Mesothelial cell of epicardium (in vitro differentiated cells): ENCODE data around the gene DNAH6. TPM values are rescaled to one million over a fixed set of nuclear protein-coding genes. Genes with fewer than 3 reads are reported as not detected.
A peak's percentile ranks its signal among the peaks of the same experiment; 100 is the strongest.

Experiments used
- DNase-seq, 2 experiments: peaks; one replicate each; pipeline ENCODE4 v3.0.0; 2021; ENCODE audit warnings: low spot score in 2 of 2; ENCODE audit not compliant: unreplicated experiment in 2 of 2
- H3K27ac Mint-ChIP-seq: 2 replicates; pipeline ENCODE4 v1.8.0; 2021; ENCODE audit warnings: mixed read lengths
- H3K27me3 Mint-ChIP-seq: 2 replicates; pipeline ENCODE4 v1.8.0; 2021; ENCODE audit warnings: low read depth, mixed read lengths
- H3K36me3 Mint-ChIP-seq: 2 replicates; pipeline ENCODE4 v1.8.0; 2021; ENCODE audit warnings: mixed read lengths
- H3K4me1 Mint-ChIP-seq: 2 replicates; pipeline ENCODE4 v1.8.0; 2021; ENCODE audit warnings: mixed read lengths
- H3K4me3 Mint-ChIP-seq: 2 replicates; pipeline ENCODE4 v1.8.0; 2021; ENCODE audit warnings: mild to moderate bottlenecking, moderate library complexity, mixed read lengths
- H3K9me3 Mint-ChIP-seq: 2 replicates; pipeline ENCODE4 v1.8.0; 2021; ENCODE audit warnings: mixed read lengths
- CTCF ChIP-seq: fragments of 200-600 bp; sonication (generic); IDR thresholded peaks from one replicate; pipeline ENCODE4 v1.5.0; 2021; ENCODE audit warnings: antibody characterized with exemption; ENCODE audit not compliant: unreplicated experiment
- total RNA-seq: library from RNA; stranded (reverse); gene quantifications from 3 replicates; pipeline ENCODE4 v1.2.1, GENCODE V29; 2021

DNAH6 gene
- total RNA-seq, 1 donor from 2014 or later = 0.54 TPM

- Mint-ChIP-seq H3K36me3 (no peaks in the 10 kb centered on the region), H3K9me3 (peaks cover 22% of the 10 kb centered on the region), H3K4me1 (no peaks in the 10 kb centered on the region), H3K27me3 (no peaks in the 10 kb centered on the region), H3K27ac (no peak overlapping the region), H3K4me3 (no peak overlapping the region)
- no peak for DNase-seq
- no peak for TF ChIP-seq CTCF
Observed at GRCh38 chr2:84613082-84613481, 96.8 kb downstream of the DNAH6 start.

DNA sequence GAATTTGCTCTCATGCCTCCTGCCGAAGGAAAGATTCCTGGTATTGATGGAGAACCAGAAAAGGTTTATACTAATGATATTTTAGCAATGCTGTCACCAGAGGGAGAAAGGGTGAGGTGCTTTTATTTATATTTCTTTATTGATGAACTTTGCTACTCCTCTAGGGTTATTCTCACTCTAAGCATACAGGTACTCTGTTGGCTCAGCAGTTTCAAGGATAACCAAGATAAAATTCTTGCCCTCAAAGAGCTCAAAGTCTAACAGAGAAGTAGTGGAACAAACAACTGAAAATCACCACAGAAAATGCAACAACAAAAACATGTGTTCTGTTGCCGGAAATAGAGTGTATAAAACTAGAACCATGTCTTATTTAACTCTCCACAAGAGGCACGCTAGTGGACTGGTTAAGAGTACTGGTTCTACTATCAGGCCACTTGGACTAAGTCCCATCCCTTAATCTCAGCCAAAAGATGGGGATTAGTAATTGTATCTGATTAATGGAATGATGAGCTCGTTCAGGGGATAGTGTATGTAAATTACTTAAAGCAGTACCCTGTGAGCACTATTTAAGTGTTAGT is 103.6 kb downstream of the DNAH6 start:
- no peak overlapping the region for H3K27ac Mint-ChIP-seq
- H3K27me3 Mint-ChIP-seq = no peaks in the 10 kb centered on the region
- no peaks in the 10 kb centered on the region for H3K36me3 Mint-ChIP-seq
- peaks cover 8% of the 10 kb centered on the region for H3K9me3 Mint-ChIP-seq
- no peak overlapping the region for H3K4me3 Mint-ChIP-seq
- no peak for TF ChIP-seq CTCF
- DNase-seq = no peak
- no peaks in the 10 kb centered on the region for H3K4me1 Mint-ChIP-seq

DNA sequence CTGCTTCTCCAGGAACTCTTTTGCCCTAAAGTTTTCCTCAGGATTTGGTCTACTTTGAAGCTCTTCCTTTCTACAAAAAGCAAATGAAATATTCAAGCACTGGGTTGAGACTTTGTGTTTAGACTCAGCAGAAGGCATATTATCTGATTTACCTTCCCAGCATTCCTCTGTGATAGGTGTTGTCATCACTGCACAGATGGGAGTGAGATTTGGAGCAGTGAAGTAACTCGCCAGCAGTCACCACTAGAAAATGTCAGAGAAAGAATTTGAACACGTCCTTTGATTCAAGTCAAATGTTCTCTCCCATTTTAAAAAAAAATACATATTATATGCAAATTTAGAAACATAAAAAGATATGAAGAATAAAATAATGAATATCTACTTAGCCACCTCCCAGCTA is 112.2 kb downstream of the DNAH6 start:
- Mint-ChIP-seq H3K4me1 (peaks cover 2% of the 10 kb centered on the region), H3K27ac (no peak overlapping the region), H3K4me3 (no peak overlapping the region), H3K36me3 (no peaks in the 10 kb centered on the region), H3K27me3 (peaks cover 13% of the 10 kb centered on the region), H3K9me3 (no peaks in the 10 kb centered on the region)
- DNase-seq = no peak
- TF ChIP-seq CTCF = no peak

DNA sequence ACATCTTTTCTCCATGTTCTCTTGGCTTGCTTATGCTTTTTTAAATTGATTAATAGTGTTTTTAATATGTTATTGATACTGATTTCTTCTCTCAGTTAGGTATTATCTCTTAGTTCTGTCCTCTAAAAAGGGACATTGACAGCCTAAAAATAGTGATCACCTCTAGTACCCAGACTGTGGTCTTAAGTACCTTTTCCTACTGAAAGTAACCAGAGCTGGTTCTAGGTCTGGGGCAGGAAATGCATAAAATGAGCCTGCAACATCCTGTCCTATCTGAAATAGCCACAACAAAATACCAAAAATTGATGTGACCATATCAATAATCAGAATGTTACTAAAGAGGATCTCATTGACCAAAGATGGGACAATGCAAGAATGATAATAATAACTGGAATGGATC is 113.3 kb downstream of the DNAH6 start:
- peaks cover 20% of the 10 kb centered on the region for H3K27me3 Mint-ChIP-seq
- no peak overlapping the region for H3K27ac Mint-ChIP-seq
- no peak for TF ChIP-seq CTCF
- DNase-seq = no peak
- peaks cover 2% of the 10 kb centered on the region for H3K4me1 Mint-ChIP-seq
- no peaks in the 10 kb centered on the region for H3K36me3 Mint-ChIP-seq
- no peak overlapping the region for H3K4me3 Mint-ChIP-seq
- no peaks in the 10 kb centered on the region for H3K9me3 Mint-ChIP-seq

DNA sequence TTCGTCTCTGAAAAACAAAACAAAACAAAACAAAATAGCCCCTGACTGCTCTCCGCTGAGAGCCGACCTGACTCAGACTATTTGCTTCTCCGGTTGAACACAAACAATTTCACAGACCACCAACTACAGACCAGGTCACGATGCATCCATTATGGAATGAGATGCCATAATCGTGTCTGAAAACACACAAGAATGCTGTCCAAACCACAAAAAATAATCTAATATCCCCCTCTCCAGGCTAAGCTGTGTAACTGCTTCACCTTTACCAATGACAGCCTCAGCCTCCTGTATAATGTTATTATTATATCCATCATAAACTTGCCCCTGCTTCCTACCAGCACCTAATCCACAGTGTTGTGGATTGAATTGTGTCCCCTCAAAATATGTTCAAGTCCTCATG is 114.7 kb downstream of the DNAH6 start:
- H3K27me3 Mint-ChIP-seq = peaks cover 21% of the 10 kb centered on the region
- H3K4me1 Mint-ChIP-seq = peaks cover 2% of the 10 kb centered on the region
- H3K4me3 Mint-ChIP-seq = no peak overlapping the region
- DNase-seq = no peak
- no peaks in the 10 kb centered on the region for H3K36me3 Mint-ChIP-seq
- no peaks in the 10 kb centered on the region for H3K9me3 Mint-ChIP-seq
- peak; percentile 54 for TF ChIP-seq CTCF
- no peak overlapping the region for H3K27ac Mint-ChIP-seq

DNA sequence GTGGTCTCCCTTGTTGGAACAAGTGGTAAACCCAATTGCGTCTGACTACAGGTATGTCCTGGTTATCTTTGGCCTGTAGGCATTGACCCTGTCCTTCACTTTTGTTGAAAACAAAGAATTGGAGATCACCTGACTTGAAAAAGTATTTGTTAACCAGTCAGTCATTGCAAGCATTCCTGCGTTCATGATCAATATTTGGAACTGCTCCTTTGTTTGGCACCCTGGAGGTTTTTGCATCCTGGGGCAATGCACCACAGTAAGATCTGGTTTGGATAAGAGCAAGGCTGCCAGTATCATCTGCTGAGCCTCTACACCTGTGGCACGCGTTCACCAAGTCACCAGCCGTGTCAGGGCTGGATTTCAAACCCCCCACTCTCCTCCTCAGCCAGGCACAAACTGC is 115.7 kb downstream of the DNAH6 start:
- Mint-ChIP-seq H3K4me3 (no peak overlapping the region), H3K4me1 (peaks cover 2% of the 10 kb centered on the region), H3K27ac (no peak overlapping the region), H3K36me3 (no peaks in the 10 kb centered on the region), H3K27me3 (peaks cover 23% of the 10 kb centered on the region), H3K9me3 (no peaks in the 10 kb centered on the region)
- no peak for TF ChIP-seq CTCF
- DNase-seq = no peak
